Hepatocyte (in vitro differentiated cells): ENCODE results near the gene HOXA5. TPM values are rescaled to one million over a fixed set of nuclear protein-coding genes. Genes with fewer than 3 reads are reported as not detected.

Experiments used
- DNase-seq: peaks from one replicate; pipeline ENCODE4 v3.0.0-alpha.2; 2016; ENCODE audit warnings: low spot score
- H2AFZ ChIP-seq: fragments of 200-600 bp; sonication (generic); 2 replicates; pipeline ENCODE4 v1.6.0; 2016; ENCODE audit warnings: antibody characterized with exemption, mild to moderate bottlenecking
- H3K27ac ChIP-seq: fragments of 200-600 bp; sonication (generic); 2 replicates; pipeline ENCODE4 v1.5.1; 2016; ENCODE audit warnings: mild to moderate bottlenecking
- H3K27me3 ChIP-seq: fragments of 200-600 bp; sonication (generic); 2 replicates; pipeline ENCODE4 v1.6.1; 2016
- H3K36me3 ChIP-seq: fragments of 200-600 bp; sonication (generic); replicated peaks from 2 replicates; pipeline ENCODE4 v1.5.1; 2016; ENCODE audit warnings: low read depth; ENCODE audit not compliant: insufficient read depth
- H3K4me1 ChIP-seq: fragments of 200-600 bp; sonication (generic); 2 replicates; pipeline ENCODE4 v1.5.1; 2016; ENCODE audit warnings: mild to moderate bottlenecking, moderate library complexity; ENCODE audit not compliant: insufficient read depth
- H3K4me2 ChIP-seq: fragments of 200-600 bp; sonication (generic); 2 replicates; pipeline ENCODE4 v1.6.0; 2016
- H3K4me3 ChIP-seq: fragments of 200-600 bp; sonication (generic); 2 replicates; pipeline ENCODE4 v1.5.1; 2016; ENCODE audit warnings: mild to moderate bottlenecking
- H3K79me2 ChIP-seq: fragments of 200-600 bp; sonication (generic); 2 replicates; pipeline ENCODE4 v1.6.0; 2017; ENCODE audit warnings: mild to moderate bottlenecking
- H3K9me2 ChIP-seq: fragments of 200-600 bp; sonication (generic); replicated peaks from 2 replicates; pipeline ENCODE4 v1.6.0; 2017; ENCODE audit warnings: mild to moderate bottlenecking; ENCODE audit not compliant: insufficient read depth
- H3K9me3 ChIP-seq: fragments of 200-600 bp; sonication (generic); 2 replicates; pipeline ENCODE4 v1.5.1; 2016; ENCODE audit warnings: low read depth, mild to moderate bottlenecking
- H4K20me1 ChIP-seq: fragments of 200-600 bp; sonication (generic); 2 replicates; pipeline ENCODE4 v1.6.0; 2016; ENCODE audit warnings: mild to moderate bottlenecking; ENCODE audit not compliant: insufficient read depth, poor library complexity, severe bottlenecking
- EZH2 ChIP-seq: fragments of 200-600 bp; sonication (generic); IDR thresholded peaks from 2 replicates; pipeline ENCODE4 v1.6.1; 2016; ENCODE audit warnings: antibody characterized with exemption, mild to moderate bottlenecking, borderline replicate concordance
- EZH2phosphoT487 ChIP-seq: fragments of 200-600 bp; sonication (generic); IDR thresholded peaks from one replicate; pipeline ENCODE4 v1.6.1; 2018; ENCODE audit warnings: antibody characterized with exemption, mild to moderate bottlenecking, low read depth, moderate library complexity; ENCODE audit not compliant: unreplicated experiment, severe bottlenecking
- WGBS: methylation state at CpG from one replicate; pipeline ENCODE4 v1.1.6; 2016; ENCODE audit warnings: low lambda C conversion rate; ENCODE audit errors: missing lambda C conversion rate; 5-methylcytosine and 5-hydroxymethylcytosine counted together
- polyA plus RNA-seq: library from polyadenylated mRNA; unstranded; fragments of >200 nt; fragmentation: Nextera tagmentation; extraction: Ambion mirVana; gene quantifications from 2 replicates; pipeline ENCODE4 v1.2.1, GENCODE V29; 2016
- total RNA-seq: library from RNA; depleted of rRNA; stranded (reverse); fragments of >200 nt; gene quantifications from 2 replicates; pipeline ENCODE4 v1.2.3, GENCODE V29; 2014
- TF ChIP-seq, protein P1 (sequence below): fragments of 200-600 bp; sonication (generic); IDR thresholded peaks from 2 replicates; pipeline ENCODE4 v1.5.1; 2016; ENCODE audit warnings: antibody characterized with exemption, mild to moderate bottlenecking; ENCODE audit not compliant: poor library complexity

The HOXA5 gene
- total and polyA plus RNA-seq, 2 experiments from 2014 or later: 0.70 to 0.92 TPM

DNA sequence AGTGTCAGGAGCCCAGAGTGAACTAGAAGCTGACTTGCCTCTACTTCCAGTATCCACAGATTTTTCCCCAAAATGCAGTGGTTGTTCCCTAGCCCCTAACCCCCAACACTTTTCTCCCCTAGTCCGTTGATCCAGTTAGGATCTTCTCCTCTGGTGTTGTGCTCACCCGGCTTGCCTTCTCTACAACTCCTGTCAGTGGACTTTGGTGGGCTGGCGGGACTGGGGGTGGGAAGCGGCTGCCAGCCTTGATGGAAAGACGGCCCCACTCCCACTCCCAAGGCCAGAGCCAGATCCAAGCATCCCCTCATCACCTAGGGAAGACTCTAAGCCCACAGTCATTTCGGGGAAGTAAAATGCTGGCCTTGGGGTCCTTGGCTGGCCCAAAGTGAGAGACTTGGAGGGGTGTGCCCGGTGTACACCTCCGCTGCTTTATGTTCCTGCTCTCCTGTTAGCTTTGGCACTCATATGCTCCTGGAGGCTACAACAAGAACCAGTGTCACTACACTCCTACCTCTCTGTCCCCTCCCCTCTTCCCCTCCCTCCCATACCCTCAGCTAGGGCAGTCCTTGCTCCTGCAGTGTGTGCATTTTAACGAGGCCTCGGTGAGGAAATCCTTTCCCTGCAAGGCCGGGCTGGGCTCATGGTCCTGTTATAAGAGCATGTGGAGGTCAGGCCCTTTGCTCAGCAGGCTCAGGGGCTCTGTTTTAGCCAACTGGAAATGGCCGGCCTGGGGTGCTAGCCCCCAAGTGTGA lies 31.6 kb upstream of the HOXA5 start:
- H2AFZ ChIP-seq: no peak overlapping the region
- H3K27me3 ChIP-seq: peaks cover 95% of the 10 kb centered on the region
- H3K4me1 ChIP-seq: peaks cover 6% of the 10 kb centered on the region
- H3K36me3 ChIP-seq: no peaks in the 10 kb centered on the region
- 31% methylated on average over 12 of the region's 12 CpGs for WGBS
- TF ChIP-seq EZH2 (no peak), EZH2phosphoT487 (peak; percentile 21)
- no peak for DNase-seq
- H4K20me1 ChIP-seq: peaks cover 16% of the 10 kb centered on the region
- peaks cover 95% of the 10 kb centered on the region for H3K79me2 ChIP-seq
- H3K27ac ChIP-seq: peak overlapping the region; percentile 96
- peak overlapping the region; percentile 96 for H3K4me2 ChIP-seq
- no peaks in the 10 kb centered on the region for H3K9me3 ChIP-seq
- no peaks in the 10 kb centered on the region for H3K9me2 ChIP-seq
- peak overlapping the region; percentile 61 for H3K4me3 ChIP-seq

DNA sequence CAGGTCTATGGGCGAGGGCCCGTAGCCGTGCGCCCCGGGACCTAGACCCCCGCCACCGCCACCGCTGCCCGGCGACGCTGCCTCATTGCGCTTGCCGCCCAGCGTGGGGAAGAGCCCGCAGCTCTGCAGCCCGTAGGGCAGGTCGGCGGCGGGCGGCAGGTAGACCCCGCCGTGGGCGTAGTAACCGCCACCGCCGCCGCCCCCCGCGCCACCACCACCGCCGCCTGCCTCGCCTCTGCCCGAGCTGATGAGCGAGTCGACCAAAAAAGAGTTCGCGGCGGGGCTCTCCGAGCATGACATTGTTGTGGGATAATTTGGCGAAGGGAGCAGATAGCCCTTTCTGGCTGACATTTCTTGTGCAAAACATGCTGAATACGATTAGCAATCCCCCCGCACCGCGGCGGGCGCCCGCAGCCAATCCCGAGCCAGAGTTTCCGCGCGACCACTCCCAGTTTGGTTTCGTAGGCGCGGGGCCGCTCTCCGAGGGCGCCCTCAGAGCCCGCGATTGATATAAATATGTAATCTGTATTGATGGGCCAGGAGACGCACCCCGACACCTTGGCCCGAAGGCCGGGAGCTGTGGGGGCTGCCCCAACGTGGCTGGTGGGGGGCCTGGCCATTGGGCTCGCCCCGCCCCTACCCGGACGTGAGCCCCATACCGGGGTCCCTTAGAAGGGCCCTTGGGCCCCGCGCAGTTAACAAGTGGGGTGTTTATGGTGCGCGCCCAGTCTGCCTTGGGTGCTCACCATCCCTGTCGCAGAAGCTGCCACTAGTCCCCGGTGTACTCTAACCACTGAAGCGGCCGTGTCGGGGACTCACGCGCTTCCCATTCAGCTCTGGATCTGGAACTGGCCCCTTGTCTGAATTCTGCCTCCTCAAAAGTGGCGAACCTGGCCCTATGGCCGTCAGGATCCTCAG lies 30.7 kb upstream of the HOXA5 start, which contains the start of gene HOXA10:
Gene HOXA10 (minus strand): TSS at position 365 of the 918 bp plus-strand sequence. CDS start 14 bp downstream, at position 351.
- TF ChIP-seq, protein P1, sequence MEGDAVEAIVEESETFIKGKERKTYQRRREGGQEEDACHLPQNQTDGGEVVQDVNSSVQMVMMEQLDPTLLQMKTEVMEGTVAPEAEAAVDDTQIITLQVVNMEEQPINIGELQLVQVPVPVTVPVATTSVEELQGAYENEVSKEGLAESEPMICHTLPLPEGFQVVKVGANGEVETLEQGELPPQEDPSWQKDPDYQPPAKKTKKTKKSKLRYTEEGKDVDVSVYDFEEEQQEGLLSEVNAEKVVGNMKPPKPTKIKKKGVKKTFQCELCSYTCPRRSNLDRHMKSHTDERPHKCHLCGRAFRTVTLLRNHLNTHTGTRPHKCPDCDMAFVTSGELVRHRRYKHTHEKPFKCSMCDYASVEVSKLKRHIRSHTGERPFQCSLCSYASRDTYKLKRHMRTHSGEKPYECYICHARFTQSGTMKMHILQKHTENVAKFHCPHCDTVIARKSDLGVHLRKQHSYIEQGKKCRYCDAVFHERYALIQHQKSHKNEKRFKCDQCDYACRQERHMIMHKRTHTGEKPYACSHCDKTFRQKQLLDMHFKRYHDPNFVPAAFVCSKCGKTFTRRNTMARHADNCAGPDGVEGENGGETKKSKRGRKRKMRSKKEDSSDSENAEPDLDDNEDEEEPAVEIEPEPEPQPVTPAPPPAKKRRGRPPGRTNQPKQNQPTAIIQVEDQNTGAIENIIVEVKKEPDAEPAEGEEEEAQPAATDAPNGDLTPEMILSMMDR: no peak
- TF ChIP-seq EZH2 (no peak), EZH2phosphoT487 (no peak)
- no peaks in the 10 kb centered on the region for H3K9me2 ChIP-seq
- peak within 1 kb of the TSS; percentile 61 for H3K4me3 ChIP-seq
- peak within 1 kb of the TSS; percentile 96 for H3K27ac ChIP-seq
- no peaks in the 10 kb centered on the region for H3K36me3 ChIP-seq
- peaks cover 99% of the 10 kb centered on the region for H3K79me2 ChIP-seq
- H4K20me1 ChIP-seq: peaks cover 16% of the 10 kb centered on the region
- no peaks in the 10 kb centered on the region for H3K9me3 ChIP-seq
- peaks cover 9% of the 10 kb centered on the region for H3K4me1 ChIP-seq
- peaks cover 99% of the 10 kb centered on the region for H3K27me3 ChIP-seq
- 10% methylated on average over 58 of the region's 82 CpGs for WGBS
- DNase-seq: no peak
- H3K4me2 ChIP-seq: peak within 1 kb of the TSS; percentile 96
- H2AFZ ChIP-seq: peak within 1 kb of the TSS; percentile 45

DNA sequence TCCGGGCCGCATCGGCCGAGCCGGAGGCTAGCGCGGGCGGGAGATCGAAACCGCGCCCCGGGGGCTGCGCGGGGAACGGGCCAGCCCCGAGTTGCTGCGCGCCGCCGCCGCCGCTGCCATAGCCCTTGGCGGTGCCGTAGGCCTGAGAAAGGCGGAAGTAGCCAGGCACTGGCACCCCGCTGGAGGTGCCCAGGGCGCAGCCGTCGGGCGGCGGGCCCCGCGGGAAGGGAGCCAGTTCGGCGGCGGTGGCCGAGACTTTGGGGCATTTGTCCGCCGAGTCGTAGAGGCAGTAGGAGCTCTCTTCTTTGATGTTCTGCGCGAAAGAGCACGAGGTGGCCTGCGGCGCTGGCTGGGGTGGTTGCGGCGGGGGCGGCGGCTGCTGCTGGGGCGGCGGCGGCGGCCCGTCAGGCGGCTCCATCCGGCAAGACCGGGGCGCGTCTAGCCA lies 30.1 kb upstream of the HOXA5 start:
- H3K79me2 ChIP-seq: peaks cover 99% of the 10 kb centered on the region

More for the DNA sequence above, 30.1 kb upstream of the HOXA5 start:
- no peaks in the 10 kb centered on the region for H3K9me3 ChIP-seq
- H3K9me2 ChIP-seq: no peaks in the 10 kb centered on the region
- H3K27me3 ChIP-seq: peaks cover 99% of the 10 kb centered on the region
- no peak for DNase-seq
- peaks cover 10% of the 10 kb centered on the region for H3K4me1 ChIP-seq
- WGBS: 1% methylated on average over 40 of the region's 59 CpGs
- H4K20me1 ChIP-seq: peaks cover 16% of the 10 kb centered on the region
- peak overlapping the region; percentile 45 for H2AFZ ChIP-seq
- peak overlapping the region; percentile 96 for H3K27ac ChIP-seq
- TF ChIP-seq, protein P1: no peak
- peak; percentile 71 for TF ChIP-seq EZH2
- TF ChIP-seq EZH2phosphoT487: peak; percentile 28
- H3K4me2 ChIP-seq: peak overlapping the region; percentile 96
- H3K4me3 ChIP-seq: peak overlapping the region; percentile 61
- H3K36me3 ChIP-seq: no peaks in the 10 kb centered on the region
